ENCODE data around the gene ABCB9.

Gene ABCB9

DNA sequence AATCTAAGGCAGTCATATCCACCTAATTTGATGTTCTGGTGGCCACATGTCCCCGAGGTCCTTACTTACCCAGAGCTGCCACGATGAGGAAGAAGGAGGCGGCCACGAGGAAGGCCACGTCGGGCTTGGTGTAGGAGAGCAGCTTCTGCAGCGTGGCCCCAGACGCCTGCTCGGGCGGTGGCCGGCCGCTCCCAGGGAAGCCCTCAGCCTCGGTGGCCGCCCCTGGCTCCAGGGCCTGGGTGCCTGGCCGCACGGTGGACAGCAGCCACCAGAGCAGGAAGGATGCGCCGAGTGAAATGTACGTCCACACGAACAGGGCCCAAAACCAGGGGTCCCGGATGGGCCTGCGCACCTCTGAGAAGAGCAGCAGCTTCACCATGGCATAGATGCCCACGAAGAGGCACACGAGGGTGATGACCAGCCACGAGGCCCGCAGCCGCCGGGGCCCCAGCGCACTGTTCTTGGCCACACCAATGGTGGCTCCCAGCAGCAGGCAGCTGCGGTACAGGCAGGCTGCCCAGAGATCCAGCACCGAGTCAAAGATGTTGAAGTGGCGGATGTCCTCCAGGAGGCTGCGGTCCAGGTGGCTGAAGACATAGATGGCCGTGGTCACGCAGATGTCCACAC lies 6.6 kb downstream of the ABCB9 start:
- no peak for DNase-seq (ENCODE audit: low read depth)
- TF ChIP-seq, protein P1, sequence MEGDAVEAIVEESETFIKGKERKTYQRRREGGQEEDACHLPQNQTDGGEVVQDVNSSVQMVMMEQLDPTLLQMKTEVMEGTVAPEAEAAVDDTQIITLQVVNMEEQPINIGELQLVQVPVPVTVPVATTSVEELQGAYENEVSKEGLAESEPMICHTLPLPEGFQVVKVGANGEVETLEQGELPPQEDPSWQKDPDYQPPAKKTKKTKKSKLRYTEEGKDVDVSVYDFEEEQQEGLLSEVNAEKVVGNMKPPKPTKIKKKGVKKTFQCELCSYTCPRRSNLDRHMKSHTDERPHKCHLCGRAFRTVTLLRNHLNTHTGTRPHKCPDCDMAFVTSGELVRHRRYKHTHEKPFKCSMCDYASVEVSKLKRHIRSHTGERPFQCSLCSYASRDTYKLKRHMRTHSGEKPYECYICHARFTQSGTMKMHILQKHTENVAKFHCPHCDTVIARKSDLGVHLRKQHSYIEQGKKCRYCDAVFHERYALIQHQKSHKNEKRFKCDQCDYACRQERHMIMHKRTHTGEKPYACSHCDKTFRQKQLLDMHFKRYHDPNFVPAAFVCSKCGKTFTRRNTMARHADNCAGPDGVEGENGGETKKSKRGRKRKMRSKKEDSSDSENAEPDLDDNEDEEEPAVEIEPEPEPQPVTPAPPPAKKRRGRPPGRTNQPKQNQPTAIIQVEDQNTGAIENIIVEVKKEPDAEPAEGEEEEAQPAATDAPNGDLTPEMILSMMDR (conservative IDR thresholded peaks at IDR 0.05; ENCODE audit: low read length): no peak

DNA sequence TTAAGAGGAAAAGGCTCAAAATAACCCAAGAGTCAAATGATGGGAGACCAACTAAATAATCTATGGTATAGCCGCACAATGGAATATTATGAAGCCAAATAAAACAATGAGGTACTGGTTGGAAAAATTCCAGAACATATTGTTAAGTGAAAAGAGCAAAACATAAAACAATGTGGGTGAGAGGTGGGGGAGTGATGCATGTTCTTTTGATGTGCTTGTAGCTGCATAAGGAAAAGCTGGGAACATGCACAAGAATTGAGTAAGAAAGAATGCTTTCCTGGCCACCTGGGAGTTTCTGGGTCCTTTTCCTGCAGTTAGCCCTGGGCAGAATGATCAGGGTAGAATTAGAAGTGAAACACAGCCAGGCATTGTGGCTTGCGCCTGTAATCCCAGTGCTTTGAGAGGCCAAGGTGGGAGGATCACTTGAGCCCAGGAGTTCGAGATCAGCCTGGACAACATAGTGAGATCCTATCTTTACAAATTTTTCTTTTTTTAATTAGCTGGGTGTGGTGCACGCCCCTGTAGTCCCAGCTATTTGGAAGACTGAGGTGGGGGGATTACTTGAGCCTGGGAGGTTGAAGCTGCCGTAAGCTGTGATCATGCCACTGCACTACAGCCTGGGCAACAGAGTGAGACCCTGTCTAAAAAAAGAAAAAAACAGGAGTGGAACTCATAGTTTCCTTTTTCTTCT lies 7.9 kb downstream of the ABCB9 start:
- H3K4me3 ChIP-seq (ENCODE audit: low read length): no peak overlapping the region
- TF ChIP-seq, protein P1 (conservative IDR thresholded peaks at IDR 0.05; ENCODE audit: low read length): no peak
- DNase-seq (ENCODE audit: low read depth): no peak

More for the DNA sequence above, 6.6 kb downstream of the ABCB9 start:
- H3K4me3 ChIP-seq (ENCODE audit: low read length): no peak overlapping the region

DNA sequence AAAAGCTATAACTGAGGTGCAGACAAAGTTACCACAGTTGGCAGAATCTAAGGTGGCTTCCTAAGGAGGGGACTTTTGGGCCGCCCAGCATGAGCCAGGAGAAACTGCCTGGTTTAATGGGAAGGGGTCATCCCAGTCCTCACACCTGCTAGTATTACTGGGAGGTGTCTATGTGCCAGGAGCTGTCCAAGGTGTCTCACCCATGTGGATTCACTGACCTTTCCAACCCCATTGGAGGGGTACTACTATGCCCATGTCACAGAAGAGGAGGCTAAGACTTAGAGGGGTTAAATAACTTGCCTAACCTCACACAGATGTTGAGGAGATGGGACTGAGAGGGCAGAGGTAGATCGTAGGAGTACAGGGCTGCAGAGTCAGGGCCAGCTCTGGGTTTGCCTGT lies 10.2 kb downstream of the ABCB9 start:
- TF ChIP-seq, protein P1 (conservative IDR thresholded peaks at IDR 0.05; ENCODE audit: low read length): no peak
- no peak overlapping the region for H3K4me3 ChIP-seq (ENCODE audit: low read length)
- no peak for DNase-seq (ENCODE audit: low read depth)

DNA sequence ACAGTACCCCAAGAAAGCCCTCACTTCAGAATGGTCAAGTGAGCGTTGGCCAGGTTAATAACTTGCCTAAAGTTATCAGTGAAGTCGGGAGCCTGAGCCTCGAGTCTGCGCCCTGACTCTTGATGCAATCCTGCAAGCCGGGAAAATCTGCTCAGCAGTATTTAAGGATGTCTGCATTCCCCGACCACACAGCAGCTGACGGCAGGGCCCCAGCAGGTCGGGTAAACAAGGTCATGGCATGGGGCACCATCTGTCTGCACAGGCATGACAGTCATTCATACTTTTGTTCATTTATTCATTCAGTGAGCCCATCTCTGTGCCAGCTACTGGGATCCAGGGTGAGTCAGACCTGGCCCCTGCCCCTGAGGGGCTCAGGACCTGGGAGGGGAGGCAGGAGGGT lies 11.1 kb downstream of the ABCB9 start:
- DNase-seq (ENCODE audit: low read depth): no peak
- H3K4me3 ChIP-seq (ENCODE audit: low read length): no peak overlapping the region
- TF ChIP-seq, protein P1 (conservative IDR thresholded peaks at IDR 0.05; ENCODE audit: low read length): no peak

DNA sequence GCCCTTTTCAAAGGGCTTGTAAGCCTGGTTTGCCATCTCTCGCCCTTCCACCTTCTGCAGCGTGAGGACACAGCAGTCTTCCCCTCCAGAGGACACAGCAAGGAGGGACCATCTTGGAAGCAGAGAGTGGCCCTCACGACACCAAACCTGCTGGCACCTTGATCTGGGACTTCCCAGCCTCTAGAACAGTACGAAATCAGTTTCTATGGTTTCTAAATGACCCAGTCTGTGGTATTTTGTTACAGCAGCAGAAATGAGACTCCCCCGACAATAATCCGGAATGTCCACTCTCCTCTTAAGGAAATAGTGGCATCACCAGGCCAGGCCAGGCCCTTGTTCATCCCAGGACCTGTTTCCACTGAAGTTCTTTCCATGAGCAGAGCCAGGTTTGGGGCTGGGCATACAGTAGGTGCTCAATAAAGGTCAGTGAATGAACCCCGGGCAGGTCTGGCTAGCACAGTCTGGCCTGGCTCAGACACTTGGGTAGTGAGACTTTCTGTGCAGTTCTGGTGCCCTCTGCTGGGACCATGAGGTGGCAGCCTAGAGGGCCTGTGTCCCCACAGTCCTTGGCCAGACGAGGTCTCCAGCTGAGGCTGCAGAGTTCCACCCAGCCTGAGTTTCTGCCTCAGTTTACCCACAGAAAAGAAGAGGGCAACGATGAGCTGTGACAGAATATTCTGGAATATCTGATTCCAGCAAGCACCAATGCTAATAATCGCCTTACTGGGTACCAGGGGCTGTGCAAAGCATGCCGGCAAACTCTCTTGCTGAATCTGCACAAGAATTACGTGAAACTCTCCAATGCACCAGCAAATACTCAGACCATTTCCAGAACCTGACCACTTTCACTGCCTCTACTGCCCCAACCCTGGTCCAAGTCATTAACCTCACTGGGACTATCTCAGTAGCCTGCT lies 14.0 kb downstream of the ABCB9 start:
- H3K4me3 ChIP-seq (ENCODE audit: low read length): no peak overlapping the region
- TF ChIP-seq, protein P1 (conservative IDR thresholded peaks at IDR 0.05; ENCODE audit: low read length): peak; percentile 96
- DNase-seq (ENCODE audit: low read depth): peak; percentile 65

DNA sequence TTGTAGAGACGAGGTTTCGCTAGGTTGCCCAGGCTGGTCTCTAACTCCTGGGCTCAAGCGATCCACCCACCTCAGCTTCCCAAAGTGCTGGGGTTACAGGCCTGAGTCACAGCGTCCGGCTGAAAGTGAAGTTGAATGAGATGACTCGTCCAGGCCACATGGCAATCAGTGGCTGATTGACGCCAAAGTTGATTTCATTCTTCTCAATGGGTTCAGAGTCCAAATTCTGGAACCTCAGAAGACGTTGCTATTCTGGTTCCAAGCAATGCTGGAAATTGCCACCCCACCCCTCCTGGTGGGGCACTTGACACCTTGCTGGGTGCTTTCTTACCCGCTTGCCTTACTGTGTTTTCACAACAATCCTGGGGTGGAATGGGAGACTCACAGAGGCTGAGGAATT lies 14.9 kb downstream of the ABCB9 start:
- no peak for DNase-seq (ENCODE audit: low read depth)
- H3K4me3 ChIP-seq (ENCODE audit: low read length): no peak overlapping the region
- TF ChIP-seq, protein P1 (conservative IDR thresholded peaks at IDR 0.05; ENCODE audit: low read length): no peak
